Measurements from ENCODE around the gene PSME2. TPM values are rescaled to one million over a fixed set of nuclear protein-coding genes. Genes with fewer than 3 reads are reported as not detected.

Gene PSME2
- total and polyA plus RNA-seq, 2 donors (not counting 3 experiments of a cell fraction or from before 2014, with no cell fraction given) = 66.5 to 126 TPM

DNA sequence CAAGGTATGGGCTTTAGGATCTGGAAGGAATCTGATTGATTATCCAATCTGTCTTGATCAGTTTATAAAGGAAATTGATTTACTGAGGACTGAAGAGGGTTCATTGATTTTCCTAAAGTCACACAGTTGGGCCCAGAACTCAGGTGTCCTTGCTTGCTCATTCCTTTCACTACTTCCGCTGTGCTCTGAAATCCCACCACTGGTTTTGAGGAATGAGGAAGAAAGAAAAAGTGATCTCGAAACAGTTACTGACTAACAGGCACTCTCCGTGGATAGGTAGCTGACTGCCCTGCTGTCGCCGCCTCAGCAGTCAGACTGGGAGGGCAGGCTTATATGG, 16.1 kb downstream of the PSME2 start, which contains the start of gene FITM1:
FITM1 (plus strand) TSS at position 280 of the 337 bp plus-strand sequence. CDS start 905 bp downstream, outside the sequence.
- dilution Hi-C loops (cut with MboI; ENCODE audit: extremely low pct_ligation_motif_present, low sequenced_read_pairs) = no loop called here
- H3K4me1 ChIP-seq (ENCODE audit: control insufficient read depth, extremely low read depth, insufficient read depth, low read length) = peaks cover under 1% of the 10 kb centered on the region
- ChIA-PET POLR2A (interaction anchor here (0.6 to 1.1 kb wide), 2 partner anchors 10 to 15 kb away, joined by 4 to 5 read pairs; no protein-coding TSS in a partner anchor), CTCF (no interaction called here)
- no peaks in the 10 kb centered on the region for H3K9me1 ChIP-seq (replicated peaks; ENCODE audit: control insufficient read depth, extremely low read depth, insufficient read depth, low read length)
- no peaks in the 10 kb centered on the region for H4K20me1 ChIP-seq (replicated peaks; ENCODE audit: control insufficient read depth, extremely low read depth, insufficient read depth, low read length)
- FAIRE-seq (no peak), DNase-seq (ENCODE audit: low read depth, low spot score) (no peak)
- no peak for TF ChIP-seq FOS (IDR thresholded peaks at IDR 0.05; ENCODE audit: borderline replicate concordance, insufficient read depth, low read length)
- no peak for TF ChIP-seq POLR2A (IDR thresholded peaks at IDR 0.05; ENCODE audit: low read depth, low read length)
- TF ChIP-seq POLR2AphosphoS5 (IDR thresholded peaks at IDR 0.05; ENCODE audit: insufficient read depth, low read depth, low read length) = no peak
- no peak for TF ChIP-seq CTCF (IDR thresholded peaks at IDR 0.05; ENCODE audit: extremely low read depth in 1 of 2, insufficient read depth in 1 of 2, low read depth in 1 of 2, low read length in 2 of 2)
- no peak for TF ChIP-seq MYC (IDR thresholded peaks at IDR 0.05; ENCODE audit: low read depth, low read length)
- TF ChIP-seq GATA2 (IDR thresholded peaks at IDR 0.05; ENCODE audit: insufficient read depth, insufficient read length, low read depth, low read length) = no peak
- no peak for TF ChIP-seq EZH2 (IDR thresholded peaks at IDR 0.05; ENCODE audit: borderline replicate concordance, low read depth, low read length, severe bottlenecking)
- no peaks in the 10 kb centered on the region for H3K27me3 ChIP-seq (ENCODE audit: control insufficient read depth in 2 of 2, insufficient read depth in 2 of 2, low read length in 2 of 2)
- H3K9ac ChIP-seq (replicated peaks; ENCODE audit: extremely low read depth, insufficient read depth, low read length) = no peak within 1 kb of the TSS
- no peaks in the 10 kb centered on the region for H3K79me2 ChIP-seq (ENCODE audit: control insufficient read depth, insufficient read depth, low read length)
- H3K9me3 ChIP-seq (replicated peaks; ENCODE audit: control insufficient read depth, insufficient read depth, low read length) = no peaks in the 10 kb centered on the region
- H3K4me3 ChIP-seq (replicated peaks in 1 of 3; ENCODE audit: insufficient read depth in 1 of 3, low read depth in 1 of 3, low read length in 3 of 3) = no peak within 1 kb of the TSS
- no peaks in the 10 kb centered on the region for H3K36me3 ChIP-seq (ENCODE audit: control insufficient read depth in 2 of 2, extremely low read depth in 1 of 2, insufficient read depth in 2 of 2, low read length in 2 of 2)
- H3K4me2 ChIP-seq (ENCODE audit: insufficient read depth, low read length) = no peak within 1 kb of the TSS
- intact Hi-C loops (cut with micrococcal nuclease) = no loop called here
- no peak within 1 kb of the TSS for H2AFZ ChIP-seq (ENCODE audit: low read depth, low read length)
- H3K27ac ChIP-seq (ENCODE audit: insufficient read depth, low read depth, low read length) = no peak within 1 kb of the TSS
- no TSS peak for BruUV-seq (replicated peaks)
